Daoy (cell line): Measurements from ENCODE around the gene TRO. TPM values are rescaled to one million over a fixed set of nuclear protein-coding genes. Genes with fewer than 3 reads are reported as not detected.

Source experiments
- DNase-seq: peaks from one replicate; pipeline ENCODE4 v3.0.0-alpha.2; 2015; ENCODE audit warnings: low read depth
- total RNA-seq: library from RNA; depleted of rRNA; stranded (reverse); fragments of >200 nt; shearing (Covaris generic); gene quantifications from 2 replicates; pipeline ENCODE4 v1.2.3, GENCODE V29; 2014; rRNA removed

Gene TRO, protein sequence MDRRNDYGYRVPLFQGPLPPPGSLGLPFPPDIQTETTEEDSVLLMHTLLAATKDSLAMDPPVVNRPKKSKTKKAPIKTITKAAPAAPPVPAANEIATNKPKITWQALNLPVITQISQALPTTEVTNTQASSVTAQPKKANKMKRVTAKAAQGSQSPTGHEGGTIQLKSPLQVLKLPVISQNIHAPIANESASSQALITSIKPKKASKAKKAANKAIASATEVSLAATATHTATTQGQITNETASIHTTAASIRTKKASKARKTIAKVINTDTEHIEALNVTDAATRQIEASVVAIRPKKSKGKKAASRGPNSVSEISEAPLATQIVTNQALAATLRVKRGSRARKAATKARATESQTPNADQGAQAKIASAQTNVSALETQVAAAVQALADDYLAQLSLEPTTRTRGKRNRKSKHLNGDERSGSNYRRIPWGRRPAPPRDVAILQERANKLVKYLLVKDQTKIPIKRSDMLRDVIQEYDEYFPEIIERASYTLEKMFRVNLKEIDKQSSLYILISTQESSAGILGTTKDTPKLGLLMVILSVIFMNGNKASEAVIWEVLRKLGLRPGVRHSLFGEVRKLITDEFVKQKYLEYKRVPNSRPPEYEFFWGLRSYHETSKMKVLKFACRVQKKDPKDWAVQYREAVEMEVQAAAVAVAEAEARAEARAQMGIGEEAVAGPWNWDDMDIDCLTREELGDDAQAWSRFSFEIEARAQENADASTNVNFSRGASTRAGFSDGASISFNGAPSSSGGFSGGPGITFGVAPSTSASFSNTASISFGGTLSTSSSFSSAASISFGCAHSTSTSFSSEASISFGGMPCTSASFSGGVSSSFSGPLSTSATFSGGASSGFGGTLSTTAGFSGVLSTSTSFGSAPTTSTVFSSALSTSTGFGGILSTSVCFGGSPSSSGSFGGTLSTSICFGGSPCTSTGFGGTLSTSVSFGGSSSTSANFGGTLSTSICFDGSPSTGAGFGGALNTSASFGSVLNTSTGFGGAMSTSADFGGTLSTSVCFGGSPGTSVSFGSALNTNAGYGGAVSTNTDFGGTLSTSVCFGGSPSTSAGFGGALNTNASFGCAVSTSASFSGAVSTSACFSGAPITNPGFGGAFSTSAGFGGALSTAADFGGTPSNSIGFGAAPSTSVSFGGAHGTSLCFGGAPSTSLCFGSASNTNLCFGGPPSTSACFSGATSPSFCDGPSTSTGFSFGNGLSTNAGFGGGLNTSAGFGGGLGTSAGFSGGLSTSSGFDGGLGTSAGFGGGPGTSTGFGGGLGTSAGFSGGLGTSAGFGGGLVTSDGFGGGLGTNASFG (N-terminal part only)
- total RNA-seq: 7.1 and 12.3 TPM in 2 replicates

DNA sequence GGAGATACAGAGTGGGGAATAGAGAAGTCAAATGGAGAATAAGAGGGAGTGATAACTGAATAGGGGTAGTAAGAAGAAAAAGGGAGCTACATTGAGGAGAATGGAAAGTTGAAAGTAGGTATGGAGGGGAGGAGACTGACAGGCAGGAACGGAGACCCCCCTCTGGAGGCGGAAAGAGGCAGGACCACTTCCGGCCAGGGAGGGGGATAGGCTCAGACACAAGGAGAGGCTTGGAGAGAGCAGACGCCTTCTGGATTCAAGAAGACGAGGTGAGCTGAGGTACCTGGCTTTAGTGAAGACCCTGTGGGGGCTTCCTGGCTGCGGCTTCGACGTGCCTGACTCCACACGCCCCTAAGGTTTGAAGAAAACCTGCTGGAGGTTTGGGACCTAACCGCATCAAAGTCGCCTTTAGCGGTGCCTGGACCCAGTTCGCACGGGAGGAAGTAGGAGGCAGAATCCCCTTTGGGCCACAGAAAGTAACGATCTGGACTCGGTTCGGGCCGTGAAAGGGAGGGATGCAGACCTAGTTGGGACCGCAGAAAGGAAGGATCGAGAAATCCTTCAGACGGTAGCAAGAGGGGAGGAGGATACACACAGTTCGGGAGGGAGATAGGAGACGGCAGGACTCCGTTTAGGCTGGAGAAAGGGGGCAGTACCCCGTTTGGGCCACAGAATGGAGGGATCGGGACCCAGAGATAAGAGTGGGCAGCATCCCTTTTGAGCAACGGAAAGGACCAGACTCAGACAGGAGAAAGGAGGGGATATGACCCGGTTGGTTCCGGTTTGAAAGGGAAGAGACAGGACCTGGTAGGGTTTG, at the start of gene TRO:
Gene TRO (plus strand): TSS at position 215 of the 817 bp plus-strand sequence. CDS start 1,423 bp downstream, outside the sequence.
- peak; percentile 26 for DNase-seq

DNA sequence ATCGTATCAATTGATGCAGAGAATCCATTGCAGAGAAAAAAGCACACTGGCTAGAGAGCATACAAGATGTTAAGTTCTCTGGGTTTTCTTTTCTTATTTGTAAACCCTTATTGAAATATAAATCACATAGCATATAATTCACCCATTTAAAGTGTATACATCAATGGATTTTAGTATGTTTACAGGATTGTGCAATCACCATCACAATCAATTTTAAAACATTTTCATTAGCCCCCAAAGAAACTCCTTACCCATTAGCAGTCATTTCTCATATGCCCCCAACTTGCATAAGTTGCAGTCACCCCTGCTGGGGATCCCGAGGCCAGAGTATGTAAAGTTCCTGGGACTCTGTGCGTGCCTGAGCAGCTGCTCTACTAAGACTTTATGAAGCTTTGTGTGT, 34.9 kb upstream of the TRO start:
- no peak for DNase-seq

DNA sequence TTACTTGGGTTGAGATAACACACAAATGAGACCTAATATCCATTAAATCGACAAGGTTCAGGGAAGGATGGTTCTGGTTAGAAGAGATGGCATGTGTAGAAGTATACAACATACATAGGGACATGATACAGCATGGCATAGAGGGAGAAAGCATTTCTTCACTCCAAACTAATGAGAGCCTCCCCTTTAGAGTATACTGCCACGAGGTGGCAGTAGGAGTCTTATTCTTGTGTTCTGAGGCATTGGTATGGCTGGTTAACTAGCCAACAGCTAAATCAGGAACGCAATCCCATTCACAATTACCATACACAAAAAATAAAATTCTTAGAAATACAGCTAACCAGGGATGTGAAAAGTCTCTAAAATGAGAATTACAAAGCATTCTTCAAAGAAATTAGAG, 29.1 kb upstream of the TRO start:
- DNase-seq: no peak

DNA sequence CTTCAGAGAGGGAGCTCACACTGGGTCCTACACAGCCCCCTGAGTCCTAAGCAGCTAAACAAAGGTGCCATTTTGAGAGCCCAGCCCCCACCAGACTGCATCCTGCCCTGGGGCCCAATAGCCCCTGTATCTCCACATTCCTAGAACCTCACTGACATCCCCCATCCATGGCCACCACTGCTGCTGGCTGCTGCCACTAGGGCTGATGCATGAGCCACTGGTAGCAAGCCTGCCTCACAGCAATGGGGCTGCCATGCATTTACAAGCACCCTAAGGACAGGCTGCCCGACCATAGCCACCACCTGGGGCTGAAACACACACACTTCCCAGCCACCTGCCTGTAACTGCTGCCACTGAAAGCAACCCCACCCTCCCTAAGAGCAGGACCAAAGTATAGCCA, 26.5 kb upstream of the TRO start:
- DNase-seq: no peak

DNA sequence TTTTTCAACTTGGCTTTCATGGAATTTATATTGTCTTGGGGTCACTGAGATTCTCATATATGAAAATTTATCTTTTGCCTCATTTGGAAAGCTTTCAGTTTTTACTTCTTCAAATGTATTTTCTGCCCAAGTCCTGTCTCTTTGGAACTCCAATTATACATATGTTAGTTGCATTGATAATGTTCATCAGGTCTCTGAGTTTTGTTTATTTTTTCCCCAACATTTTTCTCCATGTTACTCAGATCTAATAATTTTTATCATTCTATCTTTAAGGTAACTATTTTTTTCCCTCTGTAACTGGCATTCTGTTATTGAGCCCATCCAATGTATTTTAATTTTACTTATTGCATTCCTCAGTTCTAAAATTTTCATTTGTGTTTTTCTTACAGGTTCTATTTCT, 10.7 kb upstream of the TRO start:
- no peak for DNase-seq

DNA sequence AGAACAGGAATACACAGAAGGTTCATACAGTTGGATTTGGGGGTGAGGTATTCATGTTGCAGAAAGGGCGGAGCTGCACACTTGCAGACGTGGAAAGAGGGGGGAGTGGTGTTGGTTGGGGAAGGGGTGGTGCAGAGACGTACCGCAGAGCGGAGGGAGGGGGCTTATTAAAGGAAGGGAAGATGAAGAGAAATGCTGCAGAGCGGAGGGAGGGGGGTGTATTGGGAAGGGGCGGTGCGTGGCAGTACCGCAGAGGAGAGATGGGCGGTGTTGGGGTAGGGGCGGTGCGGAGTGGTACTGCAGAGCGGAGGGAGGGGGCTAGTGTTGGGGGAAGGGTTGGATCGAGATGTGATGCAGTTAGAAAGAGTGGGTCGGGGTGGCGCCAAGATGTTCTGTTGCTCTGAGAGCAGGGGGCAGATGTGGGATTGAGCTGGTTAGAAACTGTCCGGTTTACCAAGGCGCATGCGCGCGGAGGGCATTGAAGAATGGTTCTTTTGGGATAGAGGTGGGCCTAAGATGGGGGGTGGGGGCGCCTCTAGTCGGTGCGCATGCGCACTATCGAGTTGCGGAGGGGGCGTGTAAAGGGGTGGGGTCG, 900 bp downstream of the TRO start:
- peak; percentile 71 for DNase-seq

DNA sequence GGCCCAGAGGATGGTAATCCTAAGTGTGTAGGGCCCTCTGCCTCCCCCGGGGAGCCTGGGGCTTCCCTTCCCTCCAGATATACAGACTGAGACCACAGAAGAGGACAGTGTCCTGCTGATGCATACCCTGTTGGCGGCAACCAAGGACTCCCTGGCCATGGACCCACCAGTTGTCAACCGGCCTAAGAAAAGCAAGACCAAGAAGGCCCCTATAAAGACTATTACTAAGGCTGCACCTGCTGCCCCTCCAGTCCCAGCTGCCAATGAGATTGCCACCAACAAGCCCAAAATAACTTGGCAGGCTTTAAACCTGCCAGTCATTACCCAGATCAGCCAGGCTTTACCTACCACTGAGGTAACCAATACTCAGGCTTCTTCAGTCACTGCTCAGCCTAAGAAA, 1.9 kb downstream of the TRO start:
- DNase-seq: no peak

DNA sequence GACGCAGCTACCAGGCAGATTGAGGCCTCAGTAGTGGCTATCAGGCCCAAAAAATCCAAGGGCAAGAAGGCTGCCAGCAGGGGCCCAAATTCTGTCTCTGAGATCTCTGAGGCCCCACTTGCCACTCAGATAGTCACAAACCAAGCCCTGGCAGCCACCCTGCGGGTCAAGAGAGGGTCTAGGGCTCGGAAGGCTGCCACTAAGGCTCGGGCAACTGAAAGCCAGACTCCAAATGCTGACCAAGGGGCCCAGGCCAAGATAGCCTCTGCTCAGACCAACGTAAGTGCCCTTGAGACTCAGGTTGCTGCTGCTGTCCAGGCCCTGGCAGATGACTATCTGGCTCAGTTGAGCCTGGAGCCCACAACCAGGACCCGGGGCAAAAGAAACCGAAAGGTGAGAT, 2.8 kb downstream of the TRO start:
- DNase-seq: no peak

DNA sequence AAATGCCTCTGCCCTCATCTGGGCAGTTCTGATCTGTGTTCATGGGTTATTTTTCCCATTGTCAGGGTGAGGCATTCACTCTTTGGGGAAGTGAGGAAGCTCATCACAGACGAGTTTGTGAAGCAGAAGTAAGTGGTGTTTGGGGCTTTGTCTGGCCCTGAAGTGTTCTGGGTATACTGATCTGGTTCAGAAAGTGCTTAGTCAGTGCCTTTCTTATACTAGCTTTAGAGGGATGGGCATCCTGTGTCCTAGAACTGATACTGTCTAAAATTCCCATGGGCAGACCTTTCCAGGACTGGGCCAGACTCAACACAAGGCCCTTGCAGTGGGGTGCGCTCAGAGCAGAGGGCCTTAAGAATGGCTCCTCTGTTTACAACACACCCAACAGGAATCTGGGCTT, 6.4 kb downstream of the TRO start:
- DNase-seq: no peak

DNA sequence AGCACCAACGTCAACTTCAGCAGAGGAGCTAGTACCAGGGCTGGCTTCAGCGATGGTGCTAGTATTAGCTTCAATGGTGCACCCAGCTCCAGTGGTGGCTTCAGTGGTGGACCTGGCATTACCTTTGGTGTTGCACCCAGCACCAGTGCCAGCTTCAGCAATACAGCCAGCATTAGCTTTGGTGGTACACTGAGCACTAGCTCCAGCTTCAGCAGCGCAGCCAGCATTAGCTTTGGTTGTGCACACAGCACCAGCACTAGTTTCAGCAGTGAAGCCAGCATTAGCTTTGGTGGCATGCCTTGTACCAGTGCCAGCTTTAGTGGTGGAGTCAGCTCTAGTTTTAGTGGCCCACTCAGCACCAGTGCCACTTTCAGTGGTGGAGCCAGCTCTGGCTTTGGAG, 8.3 kb downstream of the TRO start:
- DNase-seq: no peak

DNA sequence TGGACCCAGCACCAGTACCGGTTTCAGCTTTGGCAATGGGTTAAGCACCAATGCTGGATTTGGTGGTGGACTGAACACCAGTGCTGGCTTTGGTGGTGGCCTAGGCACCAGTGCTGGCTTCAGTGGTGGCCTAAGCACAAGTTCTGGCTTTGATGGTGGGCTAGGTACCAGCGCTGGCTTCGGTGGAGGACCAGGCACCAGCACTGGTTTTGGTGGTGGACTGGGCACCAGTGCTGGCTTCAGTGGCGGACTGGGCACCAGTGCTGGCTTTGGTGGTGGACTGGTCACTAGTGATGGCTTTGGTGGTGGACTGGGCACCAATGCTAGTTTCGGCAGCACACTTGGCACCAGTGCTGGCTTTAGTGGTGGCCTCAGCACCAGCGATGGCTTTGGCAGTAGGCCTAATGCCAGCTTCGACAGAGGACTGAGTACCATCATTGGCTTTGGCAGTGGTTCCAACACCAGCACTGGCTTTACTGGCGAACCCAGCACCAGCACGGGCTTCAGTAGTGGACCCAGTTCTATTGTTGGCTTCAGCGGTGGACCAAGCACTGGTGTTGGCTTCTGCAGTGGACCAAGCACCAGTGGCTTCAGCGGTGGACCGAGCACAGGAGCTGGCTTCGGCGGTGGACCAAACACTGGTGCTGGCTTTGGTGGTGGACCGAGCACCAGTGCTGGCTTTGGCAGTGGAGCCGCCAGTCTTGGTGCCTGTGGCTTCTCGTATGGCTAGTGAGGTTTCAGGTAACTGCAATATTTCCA, 9.8 kb downstream of the TRO start:
- DNase-seq: no peak

DNA sequence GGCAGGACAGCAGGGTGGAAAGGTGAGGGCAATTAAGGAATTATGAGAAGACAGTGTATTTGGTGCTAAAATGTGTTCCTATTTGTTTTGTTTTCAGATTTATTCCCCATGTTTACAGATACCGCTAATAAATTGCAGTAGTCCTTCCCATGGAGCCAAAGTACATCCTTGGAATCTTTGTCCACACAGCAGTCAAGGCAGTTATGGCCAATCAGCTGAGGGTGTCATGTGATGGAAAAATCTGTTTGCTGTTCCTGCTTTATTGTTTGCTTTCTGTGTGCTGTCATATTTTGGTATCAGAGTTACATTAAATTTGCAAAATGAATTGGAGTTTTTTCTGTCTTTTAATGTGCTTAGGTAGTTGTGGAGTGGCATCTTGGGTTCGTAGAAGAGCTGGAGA, 10.5 kb downstream of the TRO start:
- DNase-seq: no peak

DNA sequence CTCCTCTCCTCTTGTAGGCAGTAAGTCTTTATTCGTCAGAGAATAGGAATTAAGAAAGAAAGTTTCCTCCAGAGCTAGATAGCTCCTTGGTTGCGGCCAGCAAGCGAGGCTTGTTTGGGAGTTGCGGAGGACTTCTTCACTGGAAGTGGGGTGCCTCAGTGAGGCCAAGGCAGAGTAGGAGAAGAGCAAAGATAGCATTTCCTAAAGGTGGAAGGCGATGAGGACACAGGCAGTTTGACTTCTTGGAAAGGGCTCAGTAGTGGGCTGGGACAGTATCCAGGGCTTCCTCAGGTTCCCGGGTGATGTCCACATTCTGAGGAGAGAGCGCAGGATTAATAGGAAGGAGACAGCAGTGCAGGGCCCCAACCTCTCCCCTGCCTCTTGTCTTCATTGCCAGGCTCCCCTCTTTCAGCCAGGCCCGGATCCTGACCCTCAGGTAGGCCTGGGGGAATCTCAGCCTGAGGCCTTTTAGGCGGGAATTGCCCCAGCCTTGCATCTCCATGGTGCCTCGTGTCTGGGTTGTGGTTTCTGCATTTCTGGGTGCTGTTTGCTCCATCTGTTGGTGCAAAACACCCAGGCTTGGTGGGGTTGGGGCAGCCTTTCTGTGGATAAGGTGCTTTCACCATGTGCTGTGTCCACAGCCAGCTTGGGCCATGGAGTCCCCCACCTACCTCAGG, 12.7 kb downstream of the TRO start:
- no peak for DNase-seq

DNA sequence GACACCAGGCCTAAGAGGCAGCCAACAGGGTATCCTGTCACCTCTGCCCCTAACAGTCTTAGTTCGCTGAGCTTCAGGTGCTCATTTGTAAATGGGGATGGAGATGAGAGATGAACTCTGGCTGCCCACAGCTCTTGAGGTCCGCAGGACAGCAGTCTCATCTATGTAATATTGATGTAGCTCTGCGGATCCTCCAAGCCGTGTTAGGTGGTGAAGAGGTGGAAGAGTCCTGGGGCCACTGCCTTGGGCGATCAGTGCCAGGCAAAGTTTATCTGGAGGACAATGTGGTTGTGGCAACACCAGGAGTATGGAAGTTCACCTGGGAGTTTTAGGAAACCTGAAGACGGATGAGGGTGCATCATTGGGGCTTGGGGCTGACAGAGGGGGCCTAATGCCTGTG, 13.4 kb downstream of the TRO start:
- no peak for DNase-seq

DNA sequence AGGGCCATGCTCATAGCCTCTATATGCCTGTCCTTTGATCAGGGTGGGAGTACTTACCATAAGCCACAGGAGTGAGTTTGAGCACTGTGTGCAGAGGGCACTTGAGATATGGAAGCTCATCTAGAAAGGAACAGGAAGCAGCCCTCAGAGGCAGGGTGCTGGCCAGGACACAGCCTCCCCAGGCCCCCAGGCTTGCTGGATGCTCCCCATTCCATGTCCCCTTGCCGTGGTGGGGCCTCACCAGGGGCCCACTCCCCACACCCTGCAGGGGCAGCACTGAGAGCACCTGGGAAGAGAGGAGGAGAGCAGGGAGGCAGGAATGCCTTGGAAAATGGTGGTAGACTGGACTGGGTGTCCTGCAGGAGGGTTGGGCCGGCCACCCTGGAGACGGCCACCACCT, 14.3 kb downstream of the TRO start:
- no peak for DNase-seq

DNA sequence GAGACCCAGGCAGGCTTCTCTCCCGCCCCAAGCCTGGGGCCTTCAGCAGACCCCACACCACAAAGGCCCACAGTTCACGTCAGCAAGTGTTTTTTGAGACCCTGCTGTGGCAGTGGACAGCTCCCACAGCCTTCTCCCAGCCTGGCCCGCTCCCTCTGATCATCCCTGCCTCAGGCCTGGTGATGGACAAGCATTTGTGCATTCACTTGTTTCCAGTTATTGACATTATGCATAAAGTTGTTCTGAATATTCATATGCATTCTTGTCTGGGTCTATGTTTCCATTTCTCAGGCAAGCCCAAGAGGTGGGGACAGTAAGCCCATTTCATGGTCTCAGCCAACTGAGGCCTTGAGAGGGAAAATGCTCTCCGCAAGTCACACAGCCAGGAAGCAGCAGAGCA, 14.7 kb downstream of the TRO start:
- no peak for DNase-seq

DNA sequence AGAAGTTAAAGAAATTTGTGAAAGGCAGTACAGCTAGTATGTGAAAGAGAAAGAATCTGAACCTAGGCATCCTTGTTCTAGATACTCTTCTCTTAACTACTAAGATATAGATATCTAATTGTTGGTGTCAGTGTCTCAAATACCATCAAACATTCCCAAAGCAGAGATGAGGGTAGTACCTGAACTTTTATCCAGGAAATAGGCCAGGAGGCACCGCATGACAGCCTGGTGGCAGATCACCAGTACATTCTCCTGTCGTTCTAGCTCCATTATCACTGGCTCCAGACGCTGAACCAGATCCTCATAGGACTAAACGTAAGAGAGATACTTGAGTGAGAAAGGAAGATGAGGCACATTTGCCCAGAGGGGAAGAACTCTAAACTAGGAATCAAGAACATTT, 16.8 kb downstream of the TRO start:
- no peak for DNase-seq

DNA sequence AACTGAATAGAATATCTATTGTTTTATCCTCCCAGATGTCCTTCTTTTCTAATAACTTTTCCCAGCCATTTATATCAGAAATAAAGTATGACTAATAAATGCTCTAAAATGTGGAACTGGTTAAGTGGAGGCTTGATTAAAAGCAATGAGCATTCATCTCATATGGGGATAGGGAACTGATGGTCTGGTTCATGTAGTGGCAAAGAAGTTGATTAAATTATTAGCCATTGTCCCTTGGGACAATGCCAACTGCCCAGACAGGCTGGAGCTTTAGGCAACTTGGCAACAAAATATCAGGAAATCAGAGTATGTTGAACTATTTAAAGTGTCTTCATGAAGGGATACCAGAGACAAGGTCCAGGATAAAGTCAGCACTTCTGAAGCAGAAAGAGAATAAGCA, 24.2 kb downstream of the TRO start:
- no peak for DNase-seq

DNA sequence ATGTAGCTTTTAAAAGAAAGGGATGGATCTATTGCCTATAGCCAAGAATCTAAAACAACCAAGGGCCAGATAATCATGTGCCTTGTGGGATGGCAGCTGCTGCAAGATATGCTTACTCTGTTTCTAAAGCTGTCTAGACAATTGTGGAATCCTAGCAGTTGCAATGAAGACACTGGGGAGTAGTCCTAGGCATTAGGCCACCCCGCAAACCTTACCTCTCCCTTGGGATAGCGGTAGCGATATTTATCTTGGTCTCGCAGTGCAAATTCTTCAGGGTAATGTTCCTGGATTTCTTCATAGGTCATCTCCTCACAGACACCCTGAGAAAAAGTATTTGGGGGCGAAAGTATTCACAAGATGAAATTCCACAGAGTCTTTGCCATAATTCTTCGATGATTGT, 24.6 kb downstream of the TRO start:
- DNase-seq: no peak
